ENCODE results near the gene PDCD2L.
"Not testable (repeated sequence)": the region's sequence is repeated elsewhere in the genome, so short reads cannot be mapped to it uniquely, and the experiment has no call there.

- not testable (repeated sequence) for TF ChIP-seq CTCF (IDR thresholded peaks at IDR 0.05; ENCODE audit: low read depth, low read length); POLR2A (IDR thresholded peaks at IDR 0.05; ENCODE audit: extremely low read depth, insufficient read length); MAX (IDR thresholded peaks at IDR 0.05; ENCODE audit: low read depth, low read length); MYC (IDR thresholded peaks at IDR 0.05; ENCODE audit: low read depth, low read length)
Observed at GRCh38 chr19:34464785-34465184, 60.6 kb downstream of the PDCD2L start.

Data from NB4 (cell line).